ENCODE data around the gene ITPR2.

Gene ITPR2

GRCh38 chr12:26623136-26623535, 209.9 kb downstream of the ITPR2 start:
- Histone ChIP-seq H3K4me3 (ENCODE audit: low read length) (no peak overlapping the region), H3K27me3 (ENCODE audit: low read depth, low read length) (no peaks in the 10 kb centered on the region), H2AFZ (ENCODE audit: low read depth, low read length) (no peak overlapping the region), H3K9me3 (ENCODE audit: insufficient read depth, low read length) (no peaks in the 10 kb centered on the region), H3K4me1 (ENCODE audit: low read length) (no peaks in the 10 kb centered on the region), H4K20me1 (ENCODE audit: insufficient read depth, low read length) (no peaks in the 10 kb centered on the region), H3K4me2 (ENCODE audit: low read length) (no peak overlapping the region), H3K36me3 (replicated peaks; ENCODE audit: low read depth, low read length) (peaks cover 39% of the 10 kb centered on the region), H3K79me2 (ENCODE audit: low read length) (no peaks in the 10 kb centered on the region), H3K9ac (ENCODE audit: low read length) (no peak overlapping the region), H3K27ac (ENCODE audit: low read length) (no peak overlapping the region)
- TF ChIP-seq CTCF (IDR thresholded peaks at IDR 0.05; ENCODE audit: low read depth, low read length) (no peak), EZH2phosphoT487 (IDR thresholded peaks at IDR 0.05; ENCODE audit: low read depth) (no peak)

- no peak for TF ChIP-seq EZH2phosphoT487 (IDR thresholded peaks at IDR 0.05; ENCODE audit: low read depth)
- no peak for TF ChIP-seq CTCF (IDR thresholded peaks at IDR 0.05; ENCODE audit: low read depth, low read length)
- no peaks in the 10 kb centered on the region for H3K79me2 ChIP-seq (ENCODE audit: low read length)
- H3K4me2 ChIP-seq (ENCODE audit: low read length): no peak overlapping the region
- no peak overlapping the region for H3K9ac ChIP-seq (ENCODE audit: low read length)
- H3K9me3 ChIP-seq (ENCODE audit: insufficient read depth, low read length): no peaks in the 10 kb centered on the region
- H3K4me3 ChIP-seq (ENCODE audit: low read length): no peak overlapping the region
- peaks cover 36% of the 10 kb centered on the region for H3K36me3 ChIP-seq (replicated peaks; ENCODE audit: low read depth, low read length)
- H4K20me1 ChIP-seq (ENCODE audit: insufficient read depth, low read length): no peaks in the 10 kb centered on the region
- H3K4me1 ChIP-seq (ENCODE audit: low read length): no peaks in the 10 kb centered on the region
- no peak overlapping the region for H2AFZ ChIP-seq (ENCODE audit: low read depth, low read length)
- H3K27ac ChIP-seq (ENCODE audit: low read length): no peak overlapping the region
- H3K27me3 ChIP-seq (ENCODE audit: low read depth, low read length): no peaks in the 10 kb centered on the region
Observed at GRCh38 chr12:26622601-26623000, 210.4 kb downstream of the ITPR2 start.

- Histone ChIP-seq H3K4me2 (ENCODE audit: low read length) (no peak overlapping the region), H3K27me3 (ENCODE audit: low read depth, low read length) (no peaks in the 10 kb centered on the region), H3K9ac (ENCODE audit: low read length) (no peak overlapping the region), H2AFZ (ENCODE audit: low read depth, low read length) (no peak overlapping the region), H3K79me2 (ENCODE audit: low read length) (no peaks in the 10 kb centered on the region), H3K27ac (ENCODE audit: low read length) (no peak overlapping the region), H3K36me3 (replicated peaks; ENCODE audit: low read depth, low read length) (peaks cover 31% of the 10 kb centered on the region), H3K4me1 (ENCODE audit: low read length) (no peaks in the 10 kb centered on the region), H3K9me3 (ENCODE audit: insufficient read depth, low read length) (no peaks in the 10 kb centered on the region), H3K4me3 (ENCODE audit: low read length) (no peak overlapping the region), H4K20me1 (ENCODE audit: insufficient read depth, low read length) (no peaks in the 10 kb centered on the region)
- TF ChIP-seq CTCF (IDR thresholded peaks at IDR 0.05; ENCODE audit: low read depth, low read length) (no peak), EZH2phosphoT487 (IDR thresholded peaks at IDR 0.05; ENCODE audit: low read depth) (no peak)
Observed at GRCh38 chr12:26621932-26622331, 211.1 kb downstream of the ITPR2 start.

DNA sequence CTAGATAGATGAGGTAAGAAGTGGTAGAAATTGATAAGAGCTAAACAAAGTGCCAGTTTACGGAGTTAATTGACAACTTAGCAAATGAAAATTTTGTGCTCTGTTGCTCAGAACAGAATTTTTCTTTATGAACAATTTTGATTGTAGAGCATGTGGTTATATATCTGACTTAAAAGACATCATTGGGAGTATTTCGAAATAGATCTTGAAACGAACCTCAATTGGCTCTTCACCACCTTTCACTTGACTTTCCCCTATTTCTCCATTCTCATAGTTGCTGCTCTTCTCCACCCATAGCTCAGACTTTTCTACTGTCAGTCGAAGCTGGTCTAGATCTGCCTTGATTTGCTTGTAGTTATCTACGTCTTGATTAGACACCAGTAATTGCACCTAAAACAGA, 212.1 kb downstream of the ITPR2 start:
- no peak for TF ChIP-seq EZH2phosphoT487 (IDR thresholded peaks at IDR 0.05; ENCODE audit: low read depth)
- TF ChIP-seq CTCF (IDR thresholded peaks at IDR 0.05; ENCODE audit: low read depth, low read length): no peak
- Histone ChIP-seq H3K27ac (ENCODE audit: low read length) (no peak overlapping the region), H2AFZ (ENCODE audit: low read depth, low read length) (no peak overlapping the region), H3K9ac (ENCODE audit: low read length) (no peak overlapping the region), H3K4me1 (ENCODE audit: low read length) (no peaks in the 10 kb centered on the region), H3K4me3 (ENCODE audit: low read length) (no peak overlapping the region), H3K4me2 (ENCODE audit: low read length) (no peak overlapping the region), H3K27me3 (ENCODE audit: low read depth, low read length) (no peaks in the 10 kb centered on the region), H4K20me1 (ENCODE audit: insufficient read depth, low read length) (no peaks in the 10 kb centered on the region), H3K36me3 (replicated peaks; ENCODE audit: low read depth, low read length) (peaks cover 24% of the 10 kb centered on the region), H3K79me2 (ENCODE audit: low read length) (no peaks in the 10 kb centered on the region), H3K9me3 (ENCODE audit: insufficient read depth, low read length) (no peaks in the 10 kb centered on the region)

All from OCI-LY3 (cell line).